GM21825 (cell line): Measurements from ENCODE around the gene DPP6.

Source experiments
- ATAC-seq: cut with Tn5 transposase; IDR thresholded peaks from one replicate; pipeline ENCODE4 v1.9.1; 2021; ENCODE audit warnings: mild to moderate bottlenecking, moderate library complexity; ENCODE audit not compliant: unreplicated experiment

The DPP6 gene

GRCh38 chr7:154390961-154391360, 338.8 kb downstream of the DPP6 start:
- no peak for ATAC-seq

GRCh38 chr7:154394804-154395203, 342.6 kb downstream of the DPP6 start:
- no peak for ATAC-seq

GRCh38 chr7:154406312-154406711, 354.1 kb downstream of the DPP6 start:
- no peak for ATAC-seq

GRCh38 chr7:154409703-154410311, 357.6 kb downstream of the DPP6 start:
- no peak for ATAC-seq

GRCh38 chr7:154412105-154412504, 359.9 kb downstream of the DPP6 start:
- ATAC-seq = no peak

- no peak for ATAC-seq
These were observed 363.7 kb downstream of the DPP6 start for GRCh38 chr7:154415709-154416399.

- ATAC-seq = no peak
These were observed 364.5 kb downstream of the DPP6 start for GRCh38 chr7:154416714-154417113.

GRCh38 chr7:154419344-154419743, 367.1 kb downstream of the DPP6 start:
- ATAC-seq = no peak

- no peak for ATAC-seq
These were observed 371.0 kb downstream of the DPP6 start for GRCh38 chr7:154423231-154423630.

GRCh38 chr7:154424350-154424749, 372.2 kb downstream of the DPP6 start:
- ATAC-seq = no peak

GRCh38 chr7:154425271-154425670, 373.1 kb downstream of the DPP6 start:
- ATAC-seq = no peak

GRCh38 chr7:154426778-154427177, 374.6 kb downstream of the DPP6 start:
- no peak for ATAC-seq

GRCh38 chr7:154427533-154427932, 375.3 kb downstream of the DPP6 start:
- no peak for ATAC-seq

GRCh38 chr7:154429666-154430404, 377.6 kb downstream of the DPP6 start:
- no peak for ATAC-seq

GRCh38 chr7:154430640-154431039, 378.4 kb downstream of the DPP6 start:
- no peak for ATAC-seq

GRCh38 chr7:154431045-154431444, 378.8 kb downstream of the DPP6 start:
- ATAC-seq = no peak

- no peak for ATAC-seq
These were observed 381.7 kb downstream of the DPP6 start for GRCh38 chr7:154433632-154434598.

- ATAC-seq = no peak
These were observed 384.4 kb downstream of the DPP6 start for GRCh38 chr7:154436560-154436959.

- ATAC-seq = no peak
These were observed 385.0 kb downstream of the DPP6 start for GRCh38 chr7:154437234-154437633.

GRCh38 chr7:154438571-154439367, 386.6 kb downstream of the DPP6 start:
- no peak for ATAC-seq
